GM19397 (cell line): ENCODE results near the gene ERG.

Experiments
- ATAC-seq: cut with Tn5 transposase; IDR thresholded peaks from one replicate; pipeline ENCODE4 v1.9.1; 2021; ENCODE audit warnings: mild to moderate bottlenecking, moderate library complexity; ENCODE audit not compliant: unreplicated experiment

ERG gene

DNA sequence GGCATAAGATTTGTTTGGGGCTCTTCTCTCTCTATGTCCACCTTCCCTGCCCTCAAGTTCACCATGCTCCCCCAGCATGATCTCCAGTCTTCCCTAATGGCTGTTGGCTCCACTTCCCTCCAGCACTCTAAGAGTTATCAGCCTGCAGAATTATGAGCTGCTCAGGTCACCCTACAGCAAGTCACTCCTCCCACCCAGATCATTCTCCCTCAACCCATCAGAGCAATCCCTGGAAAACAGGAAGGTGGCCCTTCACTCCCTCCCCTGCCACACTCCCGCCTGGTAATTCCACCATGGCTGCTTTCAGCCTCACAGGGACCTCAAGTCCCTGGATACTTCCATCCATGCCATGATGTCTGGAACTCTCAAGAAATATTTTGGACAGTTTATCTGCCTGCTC is 137.0 kb downstream of the ERG start:
- ATAC-seq, result no peak

DNA sequence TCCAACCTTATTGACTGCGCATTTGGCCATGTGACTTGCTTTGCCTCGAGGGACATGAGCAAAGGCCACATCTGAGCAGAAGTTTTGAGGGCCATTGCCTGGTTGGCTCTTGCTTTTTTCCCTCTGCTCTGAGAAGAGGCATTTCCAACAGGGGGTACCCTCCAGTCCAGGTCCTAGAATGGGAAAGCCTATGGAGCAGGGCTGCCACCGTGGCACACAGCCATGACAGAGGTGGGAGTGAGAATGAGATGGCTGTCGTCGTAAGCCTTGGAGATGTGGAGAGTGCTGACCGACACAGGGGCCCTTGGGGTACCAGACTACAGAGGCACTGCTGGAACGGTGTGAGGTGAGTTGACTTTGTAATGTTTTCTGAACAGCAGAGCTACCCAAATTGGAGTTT is 138.4 kb downstream of the ERG start:
- no peak for ATAC-seq

DNA sequence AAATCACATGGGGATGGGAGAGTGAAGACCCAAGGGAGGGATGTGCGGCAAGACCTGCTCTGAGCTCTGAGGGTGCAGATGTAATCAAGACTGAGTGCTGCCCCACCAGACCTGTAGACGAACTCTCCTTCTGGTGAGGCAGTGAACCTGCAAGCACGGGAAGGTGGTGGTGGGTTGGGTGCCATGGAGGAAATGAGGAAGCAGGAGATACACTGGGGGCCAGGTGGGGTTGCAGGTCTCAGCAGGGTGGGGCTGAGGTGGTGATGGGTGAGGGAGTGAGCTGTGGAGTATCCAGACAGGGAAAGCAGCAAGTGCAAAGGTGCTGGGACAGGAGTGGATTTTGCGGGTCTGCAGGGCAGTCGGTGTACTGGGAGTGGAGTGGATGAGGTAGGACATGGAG is 139.2 kb downstream of the ERG start:
- ATAC-seq, result no peak

DNA sequence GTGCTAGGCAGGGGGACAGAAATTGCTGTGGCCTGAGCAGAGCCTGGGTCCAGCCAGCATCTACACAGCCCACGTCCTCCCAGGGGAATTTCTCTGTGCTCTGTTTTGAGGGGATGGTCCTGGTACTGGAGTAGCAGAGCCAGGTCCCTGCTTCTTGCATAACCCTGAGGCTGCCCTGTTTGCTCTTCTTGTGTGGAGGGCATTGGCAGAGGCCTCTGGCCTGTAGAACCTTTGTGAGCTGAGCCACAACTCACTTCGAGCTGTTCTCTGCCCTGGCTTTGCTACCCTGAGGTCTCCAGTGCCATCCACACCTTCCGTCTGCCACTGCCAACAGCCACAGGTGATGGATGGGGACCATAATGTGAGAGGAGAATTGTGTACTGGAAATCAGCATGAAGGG is 139.6 kb downstream of the ERG start:
- ATAC-seq, result no peak

DNA sequence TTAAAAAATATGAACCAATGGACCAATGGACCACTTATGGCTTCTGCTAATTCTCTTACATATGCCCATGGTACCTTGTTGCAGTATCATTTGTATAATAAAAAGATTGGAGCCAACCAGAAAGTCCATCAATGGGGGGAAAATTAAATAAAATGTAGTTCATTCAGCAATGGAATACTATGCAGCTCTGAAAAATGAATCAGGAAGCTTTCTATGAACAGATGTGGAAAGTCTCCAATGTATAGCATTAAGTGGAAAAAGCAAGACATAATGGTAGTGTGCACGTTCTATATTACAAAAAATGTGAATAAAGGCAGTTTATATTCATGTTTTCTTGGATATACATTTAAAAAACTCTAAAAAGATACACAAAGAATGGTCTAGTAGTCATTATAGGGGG is 140.2 kb downstream of the ERG start:
- no peak for ATAC-seq

DNA sequence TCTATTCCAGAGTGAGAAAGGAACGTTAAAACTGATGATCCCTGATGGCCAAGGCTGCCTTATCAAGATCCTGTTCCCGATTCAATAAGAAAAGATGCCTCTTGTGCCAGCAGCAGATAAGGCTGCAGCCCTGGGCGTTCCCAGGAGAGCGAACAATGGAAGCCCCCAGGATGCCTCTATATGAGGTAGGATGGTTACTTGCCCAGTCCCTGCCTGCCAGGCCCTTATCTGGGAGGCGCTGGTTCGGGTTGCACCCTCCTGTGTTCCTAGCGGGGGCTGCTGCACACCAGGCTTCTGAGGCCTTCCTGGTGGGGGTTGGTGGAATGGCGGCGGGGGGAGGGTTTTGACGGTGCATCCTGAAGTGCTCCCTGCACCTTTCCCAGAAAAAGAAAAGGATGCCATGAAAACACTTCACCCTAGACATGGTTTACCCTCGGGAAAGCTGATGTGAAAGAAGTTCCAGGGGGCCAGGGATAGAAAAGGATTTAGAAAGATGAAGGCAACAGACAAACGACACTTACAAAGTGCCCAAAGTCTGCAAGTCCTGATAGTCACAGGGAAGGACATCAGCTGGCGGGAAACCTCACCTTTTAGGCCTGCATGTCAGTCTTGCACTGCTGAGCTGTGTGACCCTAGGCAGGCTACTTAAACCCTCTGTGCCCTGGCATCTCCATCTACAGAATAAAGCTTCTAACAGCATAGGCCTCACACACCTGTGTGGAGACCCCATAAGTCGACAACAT is 141.2 kb downstream of the ERG start:
- ATAC-seq, result no peak

DNA sequence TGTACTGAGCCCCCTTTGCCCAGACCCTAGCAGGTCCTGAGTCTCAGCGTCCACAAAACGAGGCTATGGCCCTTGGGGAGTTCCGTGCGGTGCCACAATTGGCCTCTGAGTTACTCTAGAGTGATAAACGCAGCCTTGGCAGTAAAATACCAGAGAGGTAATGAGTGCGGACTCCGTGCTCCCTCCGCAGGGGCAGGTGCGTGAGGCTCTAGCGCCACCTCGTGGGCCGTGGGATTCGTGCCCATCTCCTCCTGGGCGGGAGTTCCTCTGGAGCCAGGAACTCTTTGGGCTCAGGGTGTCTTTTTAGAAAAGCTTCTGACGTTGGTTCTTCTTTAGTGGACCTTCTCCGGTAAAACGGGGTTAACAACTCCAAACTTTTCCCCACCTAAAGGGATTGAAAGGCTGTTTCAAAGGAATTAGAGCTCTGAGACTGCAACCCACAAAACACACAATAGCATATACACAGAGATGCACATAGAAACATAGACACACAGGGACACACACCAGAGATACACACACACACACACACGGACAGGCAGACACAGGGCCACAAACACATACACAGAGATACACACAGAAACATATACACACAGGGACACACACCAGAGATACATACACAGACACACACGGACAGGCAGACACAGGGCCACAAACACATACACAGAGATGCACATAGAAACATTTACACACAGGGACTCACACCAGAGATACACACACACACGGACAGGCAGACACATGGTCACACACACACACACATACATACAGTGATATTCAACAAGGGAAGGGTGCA is 142.1 kb downstream of the ERG start:
- ATAC-seq, result no peak

DNA sequence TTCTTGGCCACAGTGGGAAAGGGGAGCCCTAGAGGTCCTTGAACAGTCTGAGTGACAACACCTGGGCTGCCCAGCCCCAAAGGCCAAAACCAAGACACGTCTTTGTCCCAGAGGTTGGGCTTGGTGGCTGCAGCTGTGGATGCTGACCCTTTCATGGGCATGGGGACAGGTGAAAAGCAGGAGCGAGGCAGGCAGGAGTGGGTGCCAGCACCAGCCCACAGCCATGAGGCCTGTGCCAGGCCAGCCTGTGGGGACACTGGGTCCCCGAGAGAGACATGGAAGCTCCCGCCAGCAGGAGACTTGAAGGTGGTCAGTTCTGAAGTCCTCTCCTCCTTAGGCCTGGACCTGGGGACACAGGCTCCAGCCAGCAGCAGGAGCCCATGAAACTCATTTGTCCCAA is 142.9 kb downstream of the ERG start:
- no peak for ATAC-seq

DNA sequence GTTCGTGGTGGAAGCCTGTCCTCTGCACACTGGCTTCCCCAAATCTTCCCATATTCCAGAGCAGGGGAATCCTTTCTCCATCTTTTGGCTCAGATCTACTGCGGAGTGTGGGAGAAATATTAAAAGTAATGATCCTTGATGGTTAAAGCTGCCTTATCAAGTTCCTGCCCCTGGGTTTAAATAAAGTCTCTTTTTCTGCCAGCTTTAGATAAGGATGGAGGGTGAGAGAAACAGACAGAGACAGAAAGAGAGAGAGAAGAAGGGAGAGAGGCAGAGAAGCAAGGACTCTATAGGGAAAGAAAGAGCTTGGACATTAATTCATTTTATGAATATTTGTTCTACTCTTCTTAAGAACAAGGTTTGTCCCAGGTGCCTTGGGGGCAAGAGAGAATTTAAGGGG is 143.5 kb downstream of the ERG start:
- no peak for ATAC-seq

DNA sequence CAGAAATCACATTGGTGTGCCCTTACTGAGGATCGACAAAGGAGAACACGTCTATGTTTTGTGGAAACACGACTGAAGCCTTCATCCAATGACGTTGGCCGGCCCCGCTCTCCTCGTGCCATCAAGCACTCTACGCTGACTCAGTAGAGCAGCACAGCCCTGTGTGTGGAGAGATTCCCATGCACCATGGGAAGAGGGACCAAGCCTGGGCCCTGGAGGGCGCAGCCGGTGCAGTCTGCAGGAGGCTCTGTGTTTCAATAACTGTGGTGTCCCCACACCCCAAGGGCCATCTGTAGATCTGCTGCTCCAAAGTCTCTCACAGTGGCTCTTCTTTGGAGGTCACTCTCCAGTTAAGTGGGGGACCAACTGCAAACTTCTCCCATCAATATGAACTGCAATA is 144.0 kb downstream of the ERG start:
- no peak for ATAC-seq

DNA sequence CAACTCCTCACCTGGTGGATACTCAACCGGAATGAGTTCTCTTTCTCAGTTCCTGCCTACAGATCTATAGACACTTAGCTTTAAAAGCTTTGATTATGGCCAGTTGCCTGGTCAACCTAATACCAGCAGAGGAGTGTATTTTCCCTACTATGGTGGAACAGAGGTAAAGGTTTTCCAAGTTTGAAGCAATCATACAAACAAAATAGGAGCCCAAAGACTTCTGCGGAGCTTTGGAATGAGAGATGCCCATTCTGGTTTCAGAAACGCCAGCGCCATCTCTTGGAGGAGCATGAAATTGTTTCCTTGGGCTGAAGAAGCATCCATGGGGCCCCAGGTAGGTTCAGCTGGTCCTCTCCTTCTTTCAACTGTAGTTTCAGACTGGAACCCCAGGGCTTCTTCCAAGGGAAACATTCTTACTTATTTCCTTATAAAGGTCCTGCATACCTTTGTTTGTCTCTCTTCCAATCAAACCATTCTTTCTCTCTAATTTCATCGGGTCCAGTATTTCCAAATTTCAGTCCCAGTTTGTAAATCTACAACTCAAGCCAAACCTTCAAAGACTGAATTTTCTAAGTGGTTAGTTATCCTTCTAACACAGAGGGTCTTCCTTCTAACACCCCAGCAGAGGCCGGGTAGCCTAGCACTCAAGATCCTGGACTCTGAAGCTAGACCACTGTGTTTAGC is 145.6 kb downstream of the ERG start:
- ATAC-seq, result no peak

DNA sequence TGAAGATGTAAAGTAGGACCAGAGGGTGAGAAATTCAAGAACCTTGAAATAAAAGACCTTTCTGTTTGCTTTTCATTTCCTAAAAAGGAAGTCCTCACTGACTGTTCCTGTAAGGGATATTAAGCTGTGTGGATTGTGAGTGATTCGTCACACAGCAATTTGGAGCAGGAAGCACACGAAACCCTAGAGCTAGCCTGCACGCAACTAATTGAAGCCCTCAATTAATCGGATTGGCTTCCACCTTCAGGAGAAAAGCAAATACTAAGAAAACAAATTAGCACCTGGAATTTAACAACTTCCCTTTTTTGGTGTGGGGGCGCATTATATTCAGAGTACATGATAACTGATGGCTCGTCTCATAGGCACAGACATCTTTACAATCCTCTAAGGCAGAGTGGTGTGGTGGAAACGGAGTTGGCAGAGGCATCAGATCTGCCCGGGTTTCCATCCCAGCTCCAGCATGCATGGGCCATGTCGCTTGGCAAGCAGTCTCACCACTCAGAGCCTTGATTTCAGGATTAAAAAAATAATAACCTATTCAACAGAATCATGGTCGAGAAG is 146.2 kb downstream of the ERG start:
- ATAC-seq, result no peak

DNA sequence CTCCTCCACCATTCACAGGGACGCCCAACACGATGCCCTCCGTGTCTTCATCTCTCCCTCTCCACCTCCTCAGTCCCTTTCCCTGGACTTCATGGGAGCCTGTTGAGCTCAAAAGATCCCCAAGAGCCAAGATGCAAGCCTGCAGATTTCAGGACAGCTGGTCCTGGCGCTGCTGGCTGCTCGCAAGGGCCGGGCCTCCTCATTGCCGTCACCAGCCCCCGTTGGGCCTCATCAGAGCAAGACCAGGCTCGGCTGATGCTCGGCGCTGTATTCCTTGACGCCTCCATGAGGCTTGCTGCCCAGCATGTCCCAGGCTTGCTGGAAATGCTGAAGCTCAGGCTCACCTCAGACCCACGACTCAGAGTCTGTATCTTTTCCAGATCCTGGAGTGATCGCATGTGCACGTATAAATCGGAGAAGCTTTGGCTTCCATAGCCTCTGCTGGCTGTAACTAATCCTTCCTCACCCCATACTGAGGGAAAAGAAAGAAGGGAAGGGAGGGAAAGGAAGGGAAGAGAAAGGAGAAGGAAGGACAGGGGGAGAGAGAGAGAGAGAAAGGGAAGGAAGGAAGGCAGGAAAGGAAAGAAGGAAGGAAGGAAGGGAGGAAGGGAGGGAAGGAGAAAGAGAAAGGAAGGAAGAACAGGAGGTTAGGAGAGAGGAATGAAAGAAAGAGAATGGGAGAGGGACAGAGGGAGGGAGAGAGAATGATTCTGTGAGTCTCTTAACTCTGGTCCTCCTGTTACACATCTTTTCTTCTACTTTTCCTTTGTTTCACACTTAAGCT is 146.9 kb downstream of the ERG start:
- no peak for ATAC-seq

DNA sequence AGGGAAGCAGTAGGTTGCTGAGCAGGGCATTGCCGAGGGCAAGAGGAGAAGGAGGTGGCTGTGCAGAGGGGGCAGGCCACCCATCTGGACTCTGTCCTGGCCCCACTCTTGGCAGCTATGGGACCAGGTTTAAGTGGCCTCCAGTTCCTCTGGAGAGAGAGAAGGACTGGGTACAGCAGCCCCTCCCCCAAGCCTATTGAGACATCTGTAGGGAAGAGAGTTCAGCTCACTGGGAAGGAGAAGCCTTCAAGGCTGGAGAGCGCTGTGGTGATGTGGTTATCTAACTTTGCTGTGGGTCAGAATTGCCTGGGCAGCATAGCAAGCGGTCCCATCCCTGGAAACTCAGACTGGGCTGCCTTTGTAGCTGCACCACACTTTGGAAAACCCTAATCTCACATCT is 147.6 kb downstream of the ERG start:
- ATAC-seq, result no peak

DNA sequence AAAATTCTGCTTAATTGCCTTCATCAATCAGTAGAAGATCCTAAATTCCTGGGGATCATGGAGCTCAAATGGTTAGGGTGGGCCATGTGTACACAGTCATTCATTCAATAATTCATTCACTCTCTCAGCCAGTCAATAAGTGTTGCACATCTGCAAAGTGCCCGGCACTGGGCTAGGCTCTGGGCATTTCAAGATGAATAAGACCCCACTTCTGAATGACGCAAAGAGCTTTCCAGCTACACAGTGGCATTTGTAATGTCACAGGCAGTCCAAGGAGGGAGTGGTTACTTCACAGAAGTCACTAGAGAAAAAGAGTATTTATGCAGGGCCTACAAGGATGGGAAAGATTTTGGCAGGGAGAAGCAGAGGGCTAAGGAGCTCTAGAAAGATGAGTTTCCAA is 148.3 kb downstream of the ERG start:
- no peak for ATAC-seq

DNA sequence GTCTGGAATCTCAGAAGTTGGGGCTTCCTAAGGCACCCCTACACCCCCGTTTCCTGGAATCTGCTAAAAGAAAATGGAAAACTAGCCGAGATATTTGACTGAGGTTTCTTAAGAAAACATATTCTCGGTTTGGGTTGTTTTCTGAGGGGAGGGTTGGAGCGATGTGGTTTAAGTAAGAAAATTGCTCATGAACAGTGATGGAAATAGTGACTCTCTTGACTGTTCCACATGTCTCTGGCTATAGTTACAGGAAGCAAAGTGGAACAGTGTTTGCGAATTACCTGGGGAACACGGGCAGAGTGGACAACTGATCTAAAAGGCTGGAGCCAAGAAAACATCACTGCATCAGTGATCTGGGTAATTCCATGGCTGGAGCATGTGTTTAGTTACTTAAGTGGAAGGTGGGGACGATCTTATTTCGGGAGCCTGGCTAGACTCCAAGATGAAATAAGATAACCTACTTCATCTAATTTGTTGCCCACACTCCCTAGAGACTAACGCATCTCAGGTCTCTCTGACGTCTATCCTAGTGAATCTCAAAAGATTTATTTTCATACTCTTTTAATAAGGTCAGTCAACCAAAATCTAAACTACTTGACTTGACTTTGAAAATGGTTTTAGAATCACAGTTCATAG is 149.0 kb downstream of the ERG start:
- ATAC-seq, result no peak

DNA sequence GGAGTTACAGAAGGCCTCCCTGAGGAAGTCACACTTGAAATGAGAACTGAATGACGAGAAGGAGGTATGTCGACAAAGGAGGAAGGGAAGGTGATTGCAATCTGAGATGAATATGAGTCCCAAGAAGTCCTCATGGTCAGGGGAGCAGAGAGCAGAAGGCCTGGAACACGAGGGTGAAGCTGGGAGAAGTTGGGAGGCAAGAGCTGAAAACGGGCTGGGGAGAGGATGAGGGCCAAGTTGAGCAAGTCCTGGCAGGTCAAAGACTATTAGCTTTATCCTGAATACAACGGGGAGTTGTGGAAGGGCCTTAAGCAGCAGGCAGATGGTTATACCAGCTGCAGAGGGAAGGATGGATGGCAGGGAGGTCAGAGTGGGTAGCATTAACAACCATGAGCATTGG is 152.0 kb downstream of the ERG start:
- ATAC-seq, result no peak

DNA sequence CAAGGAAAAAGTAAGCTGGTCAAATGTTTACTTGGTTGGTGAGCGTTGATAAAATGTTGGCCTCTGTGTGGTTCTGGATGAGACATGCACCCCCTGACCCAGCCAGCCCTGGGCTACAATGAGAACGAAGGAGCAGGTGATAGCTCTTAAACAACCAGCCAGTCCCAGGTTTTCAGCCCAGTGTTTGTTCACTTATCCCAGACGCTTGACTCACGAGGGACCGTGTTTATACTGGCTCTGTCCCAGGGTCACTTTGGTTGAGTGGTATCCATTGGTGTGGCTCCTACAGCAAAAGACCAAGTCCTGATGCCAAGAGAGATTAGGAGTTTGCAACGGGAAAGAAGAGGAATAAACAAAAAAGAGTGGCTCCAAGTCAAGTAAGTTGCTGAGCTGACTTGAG is 154.6 kb downstream of the ERG start:
- ATAC-seq, result no peak

DNA sequence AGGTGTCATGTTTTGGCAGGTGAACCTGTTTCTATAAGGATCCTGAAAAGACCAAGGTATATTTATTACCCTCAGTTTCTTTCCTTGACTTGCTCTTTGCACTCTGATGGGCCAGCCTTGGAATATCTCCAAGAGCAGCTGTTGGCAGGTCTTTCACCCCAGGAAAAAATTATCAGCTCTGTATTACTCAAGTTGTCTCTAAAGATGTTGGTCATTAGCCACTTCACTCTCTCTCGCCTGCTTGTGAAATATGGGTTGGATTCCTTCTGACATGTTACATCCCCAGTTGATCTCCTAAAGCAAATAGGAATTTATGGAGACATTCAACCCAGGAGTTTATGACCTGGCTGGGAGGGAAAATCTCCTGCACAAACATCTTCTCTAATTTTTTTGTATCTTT is 155.5 kb downstream of the ERG start:
- no peak for ATAC-seq

DNA sequence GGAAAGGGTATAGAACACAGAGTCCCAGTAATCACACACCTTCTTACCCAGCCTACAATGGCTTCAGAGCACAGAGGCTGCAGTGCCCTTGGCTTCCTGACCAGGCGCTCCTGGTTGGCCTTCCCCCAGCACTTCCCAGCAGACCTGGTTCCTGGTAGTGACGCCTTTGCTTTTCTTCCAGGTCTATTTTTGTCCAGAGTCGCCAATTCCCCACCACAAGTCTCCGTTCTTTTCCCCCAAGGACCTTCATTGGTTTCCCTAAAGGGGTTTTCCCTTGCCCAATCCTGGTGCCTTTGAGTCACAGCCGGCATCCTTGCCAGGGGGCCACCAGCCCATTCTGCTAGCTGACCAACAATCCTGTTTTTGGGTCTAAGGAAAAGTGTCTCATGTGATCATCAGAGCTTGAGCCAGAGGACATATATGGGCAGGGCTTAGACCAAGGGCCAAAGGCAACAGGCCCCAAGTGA is 156.7 kb downstream of the ERG start:
- ATAC-seq, result no peak
